IMR-90 (cell line): Measurements from ENCODE around the gene NUP42.

Experiments
- CTCF ChIP-seq: conservative IDR thresholded peaks from 2 replicates; pipeline ENCODE4 v1.5.1; 2012; ENCODE audit warnings: mild to moderate bottlenecking, low read depth, low read length, improper control_type of control experiment
- POLR2A ChIP-seq: IDR thresholded peaks from 2 replicates; pipeline ENCODE4 v1.6.1; 2012; ENCODE audit warnings: mild to moderate bottlenecking, low read depth, low read length
- RCOR1 ChIP-seq: IDR thresholded peaks from 2 replicates; pipeline ENCODE4 v1.6.1; 2012; ENCODE audit warnings: mild to moderate bottlenecking, low read length, improper control_type of control experiment; ENCODE audit not compliant: insufficient replicate concordance

DNA sequence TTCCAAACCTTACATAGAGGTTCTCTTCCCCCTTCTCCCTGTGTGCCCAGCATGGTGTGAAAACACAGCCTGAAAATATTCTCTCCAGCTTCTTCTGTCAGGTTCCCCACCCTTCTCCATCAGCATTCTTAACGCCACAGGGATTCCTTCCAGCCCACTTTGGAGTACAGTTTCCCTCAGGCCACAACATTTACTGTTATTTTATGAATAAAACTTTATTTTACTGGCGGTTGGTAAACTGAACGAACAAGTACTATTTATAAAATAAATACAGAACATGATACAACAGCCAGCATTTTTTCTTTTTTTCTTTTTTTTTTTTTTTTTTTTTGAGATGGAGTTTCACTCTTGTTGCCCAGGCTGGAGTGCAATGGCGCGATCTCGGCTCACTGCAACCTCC is 33.1 kb downstream of the NUP42 start:
- TF ChIP-seq CTCF (no peak), POLR2A (no peak), RCOR1 (no peak)
